IMR-90 (cell line): ENCODE data around the gene ACAA2. TPM values are rescaled to one million over a fixed set of nuclear protein-coding genes. Genes with fewer than 3 reads are reported as not detected.

Experiments
- ATAC-seq: fragments of 200-7000 bp; cut with Tn5 transposase; 2 replicates; pipeline ENCODE4 v1.9.1; 2020; ENCODE audit warnings: low read depth, mild to moderate bottlenecking, moderate library complexity
- BruUV-seq: library from RNA; stranded (reverse); fragments of 400-500 nt; replicated peaks from 2 replicates; lab custom pipeline; 2021; lab: Mats Ljungman, UMichigan
- CTCF ChIA-PET: fragments of 300-600 bp; formaldehyde crosslinking; extraction: SDS; loops from one replicate; lab custom pipeline; 2021; ENCODE audit warnings: antibody characterized with exemption; lab: Yijun Ruan, JAX
- POLR2A ChIA-PET: fragments of 300-600 bp; sonication (Branson Sonifier 250); formaldehyde crosslinking; loops from one replicate; lab custom pipeline; 2022; ENCODE audit warnings: antibody characterized with exemption; ENCODE audit not compliant: unreplicated experiment; lab: Charles Lee
- DNase-seq: peaks from one replicate; pipeline ENCODE4 v3.0.0; 2013
- H2AFZ ChIP-seq: replicated peaks from 2 replicates; pipeline ENCODE3; 2013; ENCODE audit warnings: low read length, mild to moderate bottlenecking; ENCODE audit not compliant: poor library complexity
- H2AK5ac ChIP-seq: 2 replicates; pipeline ENCODE4 v1.6.1; 2013; ENCODE audit warnings: low read depth, low read length, inconsistent platforms
- H2AK9ac ChIP-seq: replicated peaks from 2 replicates; pipeline ENCODE3; 2013; ENCODE audit warnings: mild to moderate bottlenecking, low read depth, low read length, moderate library complexity; ENCODE audit not compliant: poor library complexity
- H2BK120ac ChIP-seq: 2 replicates; pipeline ENCODE4 v1.6.1; 2013; ENCODE audit warnings: low read depth, low read length, inconsistent platforms
- H2BK15ac ChIP-seq: 3 replicates; pipeline ENCODE4 v1.6.1; 2013; ENCODE audit warnings: low read depth, low read length, inconsistent platforms
- H2BK20ac ChIP-seq: 2 replicates; pipeline ENCODE4 v1.6.1; 2013; ENCODE audit warnings: low read depth, mild to moderate bottlenecking, inconsistent platforms, low read length, moderate library complexity
- H2BK5ac ChIP-seq: 2 replicates; pipeline ENCODE4 v1.6.1; 2013; ENCODE audit warnings: mild to moderate bottlenecking, low read depth, low read length, inconsistent platforms; ENCODE audit not compliant: poor library complexity, severe bottlenecking
- H3K14ac ChIP-seq: replicated peaks from 2 replicates; pipeline ENCODE4 v1.6.1; 2013; ENCODE audit warnings: low read depth, low read length, inconsistent platforms
- H3K18ac ChIP-seq: 2 replicates; pipeline ENCODE4 v1.6.1; 2013; ENCODE audit warnings: low read depth, low read length, control low read depth
- H3K23ac ChIP-seq: 2 replicates; pipeline ENCODE4 v1.6.1; 2013; ENCODE audit warnings: low read depth, low read length, inconsistent platforms
- H3K27ac ChIP-seq: 2 replicates; pipeline ENCODE4 v1.5.1; 2013; ENCODE audit warnings: mild to moderate bottlenecking, control low read depth, low read length; ENCODE audit not compliant: insufficient read depth
- H3K27me3 ChIP-seq: 2 replicates; pipeline ENCODE4 v1.6.1; 2013; ENCODE audit warnings: low read length; ENCODE audit not compliant: control insufficient read depth, insufficient read depth
- H3K36me3 ChIP-seq: 2 replicates; pipeline ENCODE4 v1.6.1; 2013; ENCODE audit warnings: low read length, mixed read lengths; ENCODE audit not compliant: control insufficient read depth, insufficient read depth
- H3K4ac ChIP-seq: 2 replicates; pipeline ENCODE4 v1.6.1; 2013; ENCODE audit warnings: low read depth, low read length, inconsistent platforms
- H3K4me1 ChIP-seq: 2 replicates; pipeline ENCODE4 v1.6.1; 2013; ENCODE audit warnings: low read length, mixed read lengths; ENCODE audit not compliant: control insufficient read depth, insufficient read depth
- H3K4me2 ChIP-seq: 2 replicates; pipeline ENCODE4 v1.6.1; 2013; ENCODE audit warnings: low read depth, mild to moderate bottlenecking, control low read depth, low read length, moderate library complexity
- H3K4me3 ChIP-seq: 2 replicates; pipeline ENCODE4 v1.5.1; 2013; ENCODE audit warnings: low read depth, mild to moderate bottlenecking, control low read depth, low read length, moderate library complexity; ENCODE audit not compliant: insufficient read depth
- H3K56ac ChIP-seq: 2 replicates; pipeline ENCODE4 v1.6.1; 2013; ENCODE audit warnings: low read length, inconsistent platforms; ENCODE audit not compliant: insufficient read depth; ENCODE audit errors: extremely low read depth
- H3K79me1 ChIP-seq, 2 experiments: 2 replicates each; pipeline ENCODE4 v1.6.1; 2013; ENCODE audit warnings: low read length in 2 of 2, inconsistent platforms in 1 of 2, low read depth in 1 of 2
- H3K9ac ChIP-seq: 2 replicates; pipeline ENCODE4 v1.6.1; 2013; ENCODE audit warnings: low read depth, low read length, control low read depth
- H3K9me1 ChIP-seq: 2 replicates; pipeline ENCODE4 v1.6.1; 2013; ENCODE audit warnings: low read length, inconsistent platforms; ENCODE audit not compliant: insufficient read depth
- H3K9me3 ChIP-seq: 2 replicates; pipeline ENCODE4 v1.6.1; 2013; ENCODE audit warnings: low read length; ENCODE audit not compliant: control insufficient read depth, insufficient read depth
- H4K20me1 ChIP-seq: 2 replicates; pipeline ENCODE4 v1.6.1; 2013; ENCODE audit warnings: low read length, inconsistent platforms; ENCODE audit not compliant: insufficient read depth
- H4K5ac ChIP-seq: 2 replicates; pipeline ENCODE4 v1.6.1; 2013; ENCODE audit warnings: mild to moderate bottlenecking, low read depth, low read length, control low read depth
- H4K8ac ChIP-seq, 2 experiments: 2 replicates each; pipeline ENCODE4 v1.6.1; 2013; ENCODE audit warnings: low read depth in 2 of 2, low read length in 2 of 2, control low read depth in 1 of 2, inconsistent platforms in 1 of 2
- H4K91ac ChIP-seq: 2 replicates; pipeline ENCODE4 v1.6.1; 2013; ENCODE audit warnings: low read depth, low read length, inconsistent platforms; ENCODE audit not compliant: insufficient read depth
- BHLHE40 ChIP-seq: fragments of 150-350 bp; IDR thresholded peaks from 2 replicates; pipeline ENCODE4 v1.6.1; 2016; ENCODE audit warnings: mild to moderate bottlenecking, low read depth, low read length
- MAFK ChIP-seq: IDR thresholded peaks from 2 replicates; pipeline ENCODE4 v1.6.1; 2012; ENCODE audit warnings: low read depth, low read length, improper control_type of control experiment
- MAZ ChIP-seq: IDR thresholded peaks from 2 replicates; pipeline ENCODE4 v1.6.1; 2012; ENCODE audit warnings: low read depth, mild to moderate bottlenecking, low read length, improper control_type of control experiment, moderate library complexity, borderline replicate concordance
- NFE2L2 ChIP-seq: fragments of 150-350 bp; IDR thresholded peaks from 2 replicates; pipeline ENCODE4 v1.6.1; 2016; ENCODE audit warnings: low read depth, mild to moderate bottlenecking, low read length
- POLR2A ChIP-seq: IDR thresholded peaks from 2 replicates; pipeline ENCODE4 v1.6.1; 2012; ENCODE audit warnings: mild to moderate bottlenecking, low read depth, low read length
- RAD21 ChIP-seq: IDR thresholded peaks from 2 replicates; pipeline ENCODE4 v1.6.1; 2012; ENCODE audit warnings: low read length, improper control_type of control experiment
- RCOR1 ChIP-seq: IDR thresholded peaks from 2 replicates; pipeline ENCODE4 v1.6.1; 2012; ENCODE audit warnings: mild to moderate bottlenecking, low read length, improper control_type of control experiment; ENCODE audit not compliant: insufficient replicate concordance
- RFX5 ChIP-seq: IDR thresholded peaks from 2 replicates; pipeline ENCODE4 v1.8.0; 2012; ENCODE audit warnings: low read depth, mild to moderate bottlenecking, low read length, moderate library complexity
- SMC3 ChIP-seq: fragments of 150-350 bp; IDR thresholded peaks from 2 replicates; pipeline ENCODE4 v1.6.1; 2016; ENCODE audit warnings: low read depth, mild to moderate bottlenecking, antibody characterized with exemption, low read length, moderate library complexity
- WGBS, 2 experiments: methylation state at CpG; one replicate each; pipeline versions ENCODE4 v1.1.5 to v1.1.7; 2013; ENCODE audit warnings: missing lambda C conversion rate in 2 of 2; ENCODE audit not compliant: insufficient read length in 1 of 2; ENCODE audit errors: extremely low coverage in 2 of 2; 5-methylcytosine and 5-hydroxymethylcytosine counted together
- dilution Hi-C: fragments of 300-500 bp; cut with HindIII; formaldehyde crosslinking; loops from one replicate; pipeline ENCODE4 v1.14.3; 2018; ENCODE audit warnings: low sequenced_read_pairs; ENCODE audit not compliant: unreplicated experiment
- in situ Hi-C: fragments of 300-500 bp; cut with MboI; formaldehyde crosslinking; loops from 3 replicates; pipeline ENCODE4 v1.14.3; 2019; ENCODE audit warnings: low sequenced_read_pairs, inconsistent platforms, mixed read lengths
- intact Hi-C: fragments of 100-400 bp; cut with micrococcal nuclease; formaldehyde crosslinking; loops from 2 replicates; pipeline ENCODE4 v1.10.0; 2022
- polyA plus RNA-seq, 3 experiments: library from polyadenylated mRNA; depleted of rRNA; stranded (reverse); fragments of >200 nt; gene quantifications; 2 replicates each; pipeline ENCODE4 v1.2.3, GENCODE V29; 2012; ENCODE audit warnings: low replicate concordance in 1 of 3
- total RNA-seq: library from RNA; depleted of rRNA; stranded (reverse); fragments of >200 nt; gene quantifications from 2 replicates; pipeline ENCODE4 v1.2.3, GENCODE V29; 2012
- TF ChIP-seq, protein P1 (sequence below): fragments of 150-350 bp; IDR thresholded peaks from 2 replicates; pipeline ENCODE4 v1.6.1; 2016; ENCODE audit warnings: low read depth, mild to moderate bottlenecking, low read length, moderate library complexity, borderline replicate concordance

ACAA2 gene
- total and polyA plus RNA-seq, 2 of the 4 experiments (the other 2 are of a cell fraction), result 24.4 to 61.5 TPM

DNA sequence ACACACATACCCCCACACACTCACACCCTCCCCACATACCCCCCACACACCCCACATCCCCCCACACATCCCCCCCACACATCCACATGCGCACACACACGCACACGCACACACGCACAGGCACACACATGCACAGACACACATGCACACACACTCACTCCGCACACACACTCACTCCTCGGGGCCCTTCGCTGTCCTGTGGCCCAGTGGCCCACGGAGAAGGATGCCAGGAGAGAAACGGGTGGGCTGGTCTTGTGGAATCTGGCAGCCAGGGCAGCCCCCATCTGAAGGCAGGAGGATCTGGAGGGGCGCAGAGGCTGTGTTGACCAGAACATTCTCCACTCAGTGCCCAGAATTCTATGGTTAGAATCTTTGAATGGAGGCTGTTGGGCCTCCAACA is 51.6 kb downstream of the ACAA2 start:
- ATAC-seq, result no peak
- Histone ChIP-seq H4K20me1 (no peaks in the 10 kb centered on the region), H2BK5ac (no peak overlapping the region), H3K36me3 (no peaks in the 10 kb centered on the region), H4K8ac (no peak overlapping the region), H2AK5ac (no peak overlapping the region), H4K5ac (no peak overlapping the region), H3K23ac (no peak overlapping the region), H2AK9ac (no peak overlapping the region), H3K79me1 (no peaks in the 10 kb centered on the region), H3K56ac (no peak overlapping the region), H2BK120ac (no peak overlapping the region), H3K4me1 (peaks cover 5% of the 10 kb centered on the region), H4K91ac (no peak overlapping the region), H3K27me3 (no peaks in the 10 kb centered on the region; the same call in 1 of the 2 replicates), H3K9me3 (no peaks in the 10 kb centered on the region), H3K18ac (no peak overlapping the region), H3K4me3 (no peak overlapping the region), H3K14ac (no peak overlapping the region), H2AFZ (no peak overlapping the region), H2BK20ac (no peak overlapping the region), H2BK15ac (no peak overlapping the region), H3K27ac (no peak overlapping the region), H3K9me1 (peaks cover 9% of the 10 kb centered on the region; the same call in 1 of the 2 replicates), H3K9ac (no peak overlapping the region), H3K4me2 (no peak overlapping the region), H3K4ac (no peak overlapping the region)
- no peak for DNase-seq
- BruUV-seq, result no TSS peak
- ChIA-PET POLR2A (no interaction called here), CTCF (no interaction called here)
- intact Hi-C loops, result no loop called here
- dilution Hi-C loops, result no loop called here
- WGBS, 2 experiments, result no CpG with 5 or more reads among the region's 10 CpGs
- TF ChIP-seq MAZ (no peak), RAD21 (no peak), NFE2L2 (no peak), SMC3 (no peak), RFX5 (no peak), BHLHE40 (no peak), POLR2A (no peak), RCOR1 (no peak), MAFK (no peak)
- TF ChIP-seq, protein P1, sequence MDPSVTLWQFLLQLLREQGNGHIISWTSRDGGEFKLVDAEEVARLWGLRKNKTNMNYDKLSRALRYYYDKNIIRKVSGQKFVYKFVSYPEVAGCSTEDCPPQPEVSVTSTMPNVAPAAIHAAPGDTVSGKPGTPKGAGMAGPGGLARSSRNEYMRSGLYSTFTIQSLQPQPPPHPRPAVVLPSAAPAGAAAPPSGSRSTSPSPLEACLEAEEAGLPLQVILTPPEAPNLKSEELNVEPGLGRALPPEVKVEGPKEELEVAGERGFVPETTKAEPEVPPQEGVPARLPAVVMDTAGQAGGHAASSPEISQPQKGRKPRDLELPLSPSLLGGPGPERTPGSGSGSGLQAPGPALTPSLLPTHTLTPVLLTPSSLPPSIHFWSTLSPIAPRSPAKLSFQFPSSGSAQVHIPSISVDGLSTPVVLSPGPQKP, result no peak
- in situ Hi-C loops, result loop anchor here (10.0 kb wide), 1 partner anchor 247 kb away; no protein-coding TSS in a partner anchor
